HG03571 (cell line): Measurements from ENCODE around the gene ABCA4.

Source experiments
- ATAC-seq: cut with Tn5 transposase; IDR thresholded peaks from one replicate; pipeline ENCODE4 v1.9.1; 2021; ENCODE audit not compliant: unreplicated experiment

ABCA4 gene

DNA sequence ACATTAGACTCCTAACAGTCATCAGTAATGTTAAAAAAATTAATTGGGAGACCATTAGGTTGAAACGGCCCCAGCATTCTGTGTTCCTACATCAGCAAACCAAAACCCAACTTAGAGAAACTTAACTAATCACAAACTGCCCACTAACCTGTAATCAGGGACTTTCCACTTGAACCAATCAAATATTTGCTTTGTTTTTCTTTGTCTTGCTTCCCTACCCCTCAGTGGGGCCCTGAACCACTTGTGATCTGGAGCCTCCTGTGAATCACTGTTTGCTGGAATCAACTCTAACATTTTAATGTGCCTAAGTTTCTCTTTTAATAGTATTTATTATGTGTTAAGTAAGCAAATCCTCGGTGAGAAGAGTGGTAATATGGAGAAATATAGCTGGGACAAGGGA is 64.0 kb downstream of the ABCA4 start:
- ATAC-seq = no peak

DNA sequence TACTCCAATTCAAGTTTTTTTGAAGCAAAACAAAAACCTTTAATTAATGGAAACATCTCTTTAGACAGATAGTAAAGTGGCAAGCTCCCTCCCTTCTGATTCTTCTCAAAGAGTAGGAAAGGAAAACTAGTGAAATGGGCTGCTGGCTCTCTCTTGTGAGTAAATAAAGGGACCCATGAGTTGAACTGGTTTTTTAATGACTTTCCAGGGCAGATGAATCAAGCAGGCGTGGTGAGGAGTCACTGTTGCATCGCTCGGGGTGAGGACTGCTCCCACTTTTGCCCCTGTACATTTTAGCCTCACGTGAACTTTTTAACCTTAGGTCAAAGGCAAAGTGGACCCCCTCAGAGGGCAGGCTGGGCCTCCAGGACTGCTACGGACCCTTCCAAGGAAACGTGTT is 64.8 kb downstream of the ABCA4 start:
- no peak for ATAC-seq

DNA sequence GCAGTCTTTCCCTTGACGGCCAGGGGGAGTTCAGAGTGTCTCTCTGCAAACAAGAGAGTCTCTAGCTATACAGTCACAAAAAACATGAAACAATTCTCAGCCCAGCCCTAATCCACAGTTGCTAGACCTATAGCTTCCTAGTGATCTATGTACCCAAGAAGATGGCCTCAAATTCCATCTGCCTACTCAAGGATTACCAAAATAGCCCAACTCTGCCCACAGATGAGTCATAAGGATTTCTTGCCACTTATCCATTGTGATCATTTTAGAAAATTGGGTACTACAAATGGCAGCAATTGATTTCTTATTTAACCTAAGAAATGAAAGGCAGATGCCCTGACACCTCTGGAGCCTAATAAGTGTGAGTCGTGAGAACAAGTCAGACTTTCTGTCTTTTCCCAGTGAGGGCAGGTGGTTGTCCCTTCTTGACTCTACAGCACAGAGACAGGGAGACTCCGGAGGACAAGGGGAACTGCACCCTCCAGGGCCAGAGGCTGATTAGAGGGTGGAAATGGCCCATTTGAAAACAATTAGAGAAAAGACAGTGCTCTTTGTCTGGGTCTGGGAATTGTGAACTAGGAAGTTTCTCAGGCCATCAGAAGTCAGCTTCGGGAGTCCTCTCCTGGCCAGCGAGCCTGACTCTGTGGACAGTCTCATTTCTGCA is 65.4 kb downstream of the ABCA4 start:
- ATAC-seq = no peak

DNA sequence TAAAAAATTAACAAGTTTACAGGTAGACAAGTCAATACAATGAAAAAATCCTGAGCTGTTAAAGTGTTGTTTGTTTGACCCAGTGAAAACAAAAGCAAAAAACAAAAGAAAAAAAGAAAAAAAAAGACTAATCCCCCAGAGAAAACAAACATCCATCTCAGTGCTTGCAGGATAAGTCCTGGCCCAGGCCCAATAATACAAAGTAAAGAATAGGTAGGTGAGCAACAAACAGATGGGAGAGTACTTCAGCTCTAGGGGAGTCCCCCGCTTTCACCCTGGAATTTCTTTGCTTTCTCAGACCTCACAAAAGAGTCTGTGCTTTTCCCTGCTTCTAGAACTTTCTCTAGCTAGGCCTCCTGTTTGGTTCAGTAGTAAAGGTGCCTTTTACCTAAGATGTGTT is 70.3 kb downstream of the ABCA4 start:
- no peak for ATAC-seq

DNA sequence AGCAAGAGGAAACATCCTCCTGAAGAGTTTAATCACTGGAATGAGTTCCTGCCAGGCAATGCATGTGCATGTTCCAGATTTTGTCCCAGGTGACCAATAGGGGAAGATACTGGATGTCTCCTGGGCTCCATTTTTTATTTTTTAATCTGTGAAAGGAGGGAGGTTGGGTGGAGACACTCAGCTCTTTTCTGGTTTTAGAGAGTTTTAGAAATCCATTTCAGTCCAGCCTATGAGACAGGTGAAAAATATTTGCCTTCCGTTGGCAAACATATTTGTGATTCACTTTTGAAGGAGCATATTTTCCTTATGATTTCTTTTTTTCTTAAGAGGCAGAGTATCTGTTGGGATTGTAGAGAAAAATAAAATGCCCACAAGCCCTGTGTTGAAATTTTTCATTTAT is 70.7 kb downstream of the ABCA4 start:
- no peak for ATAC-seq

DNA sequence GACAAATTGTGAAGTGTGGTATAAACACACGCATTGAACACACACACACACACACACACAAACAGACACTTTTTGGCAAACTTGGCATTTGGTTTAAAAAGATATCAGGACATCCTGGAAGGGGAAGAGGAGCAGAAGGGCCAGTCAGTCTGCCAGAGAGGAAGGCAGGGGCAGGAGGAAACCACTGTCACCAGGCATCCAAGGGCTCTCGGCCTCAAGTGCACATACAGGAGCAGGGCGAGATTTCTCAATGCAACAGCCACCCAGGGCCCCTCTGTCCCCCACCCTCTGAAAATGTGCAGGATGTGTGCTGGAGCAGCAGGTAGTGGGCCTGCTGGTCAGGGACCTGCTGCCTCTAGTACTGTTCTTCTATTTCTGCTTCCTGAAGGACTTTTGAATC is 71.2 kb downstream of the ABCA4 start:
- no peak for ATAC-seq

DNA sequence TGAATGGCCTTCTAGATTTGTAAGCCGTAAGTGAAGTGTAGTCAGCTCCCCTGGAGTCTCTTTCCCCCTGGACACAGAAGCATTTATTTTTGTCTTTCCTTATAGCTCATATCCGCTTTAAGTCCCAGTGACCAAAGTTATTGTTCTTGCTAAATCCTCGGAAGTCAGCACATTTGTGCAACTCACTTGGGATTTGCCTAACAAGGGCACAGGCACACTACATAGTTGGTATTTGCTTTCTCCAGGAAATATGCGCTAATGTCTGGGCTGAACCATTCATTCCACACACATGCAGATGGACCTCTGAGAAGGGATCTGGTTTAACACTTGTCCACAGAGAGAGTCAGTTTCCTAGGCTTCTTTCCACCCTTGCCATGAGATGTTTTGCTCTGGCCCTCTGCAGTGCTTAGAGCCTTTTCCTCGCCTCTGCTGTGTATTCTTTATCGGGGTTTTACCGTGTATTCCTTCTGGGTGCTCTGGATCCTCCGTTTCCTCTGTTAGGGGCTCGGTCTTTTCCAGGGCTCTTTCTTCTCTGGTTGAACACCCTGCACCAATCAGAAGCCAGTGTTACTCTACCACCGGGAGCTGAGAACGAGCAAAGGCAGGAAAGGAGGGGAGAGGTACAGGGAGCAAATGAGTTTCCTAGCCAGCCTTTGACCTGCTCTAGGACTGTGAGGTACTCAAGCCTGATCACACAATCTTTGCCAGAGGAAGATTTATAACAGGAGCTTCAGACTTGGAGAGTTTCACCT is 72.4 kb downstream of the ABCA4 start:
- ATAC-seq = no peak

DNA sequence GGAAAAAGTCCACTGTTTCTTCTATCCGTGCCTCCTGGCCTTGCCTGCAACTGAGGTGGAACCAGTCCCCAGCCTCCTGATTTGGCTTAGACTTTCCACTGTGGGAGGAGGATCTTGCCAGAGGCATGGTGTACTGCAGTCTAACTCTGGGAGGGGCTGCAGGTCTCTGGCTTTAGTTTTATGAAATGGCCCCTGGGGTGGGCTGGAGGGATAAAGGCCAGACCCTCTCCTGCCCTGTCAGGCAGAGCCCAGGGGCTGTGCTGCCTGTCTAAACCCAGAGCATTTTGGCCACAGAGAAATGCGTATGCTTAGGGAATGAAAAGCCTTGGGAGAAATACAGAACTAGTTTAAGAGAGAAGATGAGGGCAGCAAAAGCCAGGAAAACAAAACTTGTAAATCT is 73.0 kb downstream of the ABCA4 start:
- no peak for ATAC-seq

DNA sequence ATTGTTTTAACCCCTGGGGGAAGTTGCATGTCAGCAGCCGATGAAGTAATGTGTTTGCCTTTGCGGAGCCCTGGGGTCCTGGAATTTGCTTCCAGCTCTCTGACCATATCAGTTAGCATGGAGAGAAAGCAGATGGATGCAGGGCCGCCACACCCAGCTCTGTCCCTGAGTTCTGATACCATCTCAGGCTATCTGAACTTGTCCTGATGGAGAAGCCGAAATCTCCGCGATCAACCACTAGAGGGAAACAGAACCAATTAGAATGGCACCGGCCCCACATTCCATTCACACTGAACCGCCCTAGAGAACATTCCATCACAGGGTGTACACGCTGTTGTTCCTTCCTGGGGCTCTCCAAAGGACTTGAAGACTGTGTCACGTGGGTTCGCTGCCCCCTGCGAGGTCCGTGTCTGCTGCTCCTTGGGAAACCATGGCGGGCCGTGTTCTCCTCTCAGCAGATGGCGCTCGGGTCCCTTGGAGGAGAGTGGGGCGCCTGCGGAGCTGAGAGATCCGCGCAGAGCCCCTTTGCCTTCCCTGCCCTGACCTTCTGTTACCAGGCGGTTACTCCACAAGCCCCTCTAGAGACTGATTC is 75.4 kb downstream of the ABCA4 start:
- ATAC-seq = no peak

DNA sequence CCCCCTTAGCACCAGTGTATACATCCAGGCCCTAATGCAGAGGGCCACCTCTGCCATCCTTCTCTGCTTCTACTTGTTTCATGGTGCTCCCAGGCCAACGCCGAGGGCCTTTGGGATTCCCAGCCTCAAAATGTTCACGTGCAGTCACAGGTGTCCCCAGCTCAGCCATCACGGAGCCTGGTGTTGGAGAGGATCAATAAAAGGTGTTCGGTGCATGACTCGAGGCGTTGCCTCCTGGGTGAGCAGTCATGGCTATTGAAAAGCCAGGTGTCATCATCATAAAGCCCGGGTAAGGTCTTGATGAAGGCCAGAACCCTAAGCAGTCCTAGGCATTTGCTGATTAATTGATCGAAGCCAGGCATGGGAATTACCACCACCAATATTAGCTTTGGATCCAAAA is 76.1 kb downstream of the ABCA4 start:
- ATAC-seq = no peak

DNA sequence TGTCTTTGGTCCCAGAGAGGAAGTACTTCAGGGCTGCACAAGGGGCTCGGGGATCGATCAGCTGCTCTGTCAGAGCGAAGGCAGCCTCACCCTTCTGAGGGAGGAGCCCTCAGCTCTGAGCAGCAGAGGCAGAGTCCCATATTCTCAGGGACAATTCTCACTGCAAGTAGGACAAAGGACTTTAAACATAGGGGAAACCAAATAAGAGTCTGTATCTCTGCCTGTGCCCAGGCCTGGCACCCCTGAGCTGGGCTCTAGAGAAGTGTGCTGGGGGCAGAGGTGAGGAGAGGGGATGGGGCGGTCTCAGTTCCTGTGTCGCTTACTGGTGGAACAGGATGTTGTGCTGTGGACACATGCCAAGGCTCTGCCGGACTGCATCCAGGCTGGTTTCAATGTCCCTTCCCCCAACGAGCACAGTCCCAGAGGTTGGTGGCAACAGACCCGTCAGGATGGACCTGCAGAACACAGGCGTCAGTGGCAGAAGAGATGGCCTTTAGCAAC is 76.6 kb downstream of the ABCA4 start:
- no peak for ATAC-seq

DNA sequence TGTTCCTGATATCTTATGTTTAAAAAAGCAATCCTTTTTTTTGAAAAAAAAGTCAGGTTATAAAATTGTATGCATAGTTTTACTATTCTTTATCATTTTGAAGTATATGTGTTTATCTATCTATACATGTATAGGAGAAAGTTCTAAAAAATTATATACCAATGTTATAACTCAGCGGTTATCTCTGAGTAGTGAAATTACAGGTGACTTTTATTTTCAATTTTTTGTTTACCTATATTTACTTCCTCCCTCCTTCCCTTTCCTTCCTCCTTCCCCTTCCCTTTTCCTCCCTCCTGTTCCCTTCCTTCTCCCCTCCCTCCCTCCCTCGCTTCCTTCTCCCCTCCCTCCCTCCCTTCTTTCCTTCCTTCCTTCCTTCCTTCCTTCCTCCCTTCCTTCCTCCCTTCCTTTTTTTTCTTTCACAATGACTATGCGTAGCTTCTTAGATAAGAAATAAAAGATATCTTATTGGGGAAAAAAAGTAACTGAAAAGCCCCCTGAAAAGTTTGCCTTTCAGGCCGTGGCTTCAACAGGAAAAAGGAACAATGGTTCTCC is 77.1 kb downstream of the ABCA4 start:
- no peak for ATAC-seq

DNA sequence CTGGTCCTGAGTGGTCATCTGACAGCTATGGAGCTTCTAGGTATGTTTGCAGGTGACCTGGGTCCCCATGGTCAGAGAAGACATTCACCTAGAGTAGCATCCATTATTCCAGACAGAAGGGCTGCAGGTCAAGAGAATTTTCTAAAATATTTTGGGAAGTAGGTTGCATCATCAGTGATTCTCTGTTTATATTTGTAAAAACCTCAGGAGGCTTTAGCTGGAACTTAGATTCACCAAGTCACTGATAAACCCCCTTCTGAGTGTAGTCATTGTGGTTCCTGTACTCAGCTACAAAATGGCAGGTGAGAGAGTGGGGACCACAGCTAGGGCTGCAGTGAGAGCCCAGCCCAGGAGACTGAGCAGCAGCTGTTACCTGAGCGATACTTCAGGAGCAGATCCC is 78.6 kb downstream of the ABCA4 start:
- no peak for ATAC-seq

DNA sequence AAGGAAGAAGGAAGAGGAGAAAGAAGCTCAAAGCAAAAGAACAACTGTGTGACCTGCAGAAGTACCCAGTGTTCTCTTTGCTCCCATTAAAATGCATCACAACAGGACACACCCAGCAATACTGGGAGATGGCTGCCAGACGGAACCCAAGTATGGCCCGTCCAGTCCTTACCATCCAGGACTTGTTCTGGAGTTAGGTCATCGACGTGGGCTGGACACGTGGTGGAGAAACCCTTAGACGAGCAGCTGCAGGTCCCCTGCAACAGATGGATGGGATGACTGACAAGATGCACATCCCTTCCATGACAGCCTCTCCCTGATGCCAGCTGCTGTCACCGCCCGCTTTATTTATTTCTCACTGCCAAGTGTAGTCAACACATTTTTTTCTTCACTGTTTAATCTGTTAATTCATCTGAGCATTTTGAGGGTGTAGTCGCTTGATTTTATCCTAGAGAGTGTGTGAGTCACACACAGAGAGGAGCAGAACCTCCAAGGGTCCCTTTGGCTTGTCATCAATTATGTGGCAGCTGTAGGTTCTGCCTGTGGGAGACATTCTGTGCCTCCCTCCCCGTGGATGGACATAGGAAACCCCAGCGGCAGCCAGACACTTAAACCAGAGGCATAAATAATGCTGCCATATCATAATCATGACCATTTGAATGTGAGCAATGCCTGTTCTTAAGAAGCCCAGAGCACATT is 80.9 kb downstream of the ABCA4 start:
- ATAC-seq = no peak

DNA sequence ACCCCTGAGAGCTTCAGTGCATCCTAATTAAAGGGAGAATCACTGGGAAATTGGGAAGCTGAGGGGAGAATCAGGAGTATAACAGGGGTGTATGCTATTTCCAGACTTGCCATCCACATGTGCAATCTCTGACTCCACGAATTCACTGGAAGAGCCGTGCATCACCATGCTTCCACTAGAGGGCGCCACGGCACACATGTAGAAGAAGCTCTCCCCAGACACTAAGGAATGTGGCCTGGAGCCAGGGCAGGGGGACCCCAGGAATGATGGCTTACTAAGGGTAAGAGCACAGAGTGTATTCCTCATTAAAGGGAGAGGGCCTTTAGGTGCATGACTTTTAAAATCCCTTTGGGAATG is 81.5 kb downstream of the ABCA4 start:
- no peak for ATAC-seq

DNA sequence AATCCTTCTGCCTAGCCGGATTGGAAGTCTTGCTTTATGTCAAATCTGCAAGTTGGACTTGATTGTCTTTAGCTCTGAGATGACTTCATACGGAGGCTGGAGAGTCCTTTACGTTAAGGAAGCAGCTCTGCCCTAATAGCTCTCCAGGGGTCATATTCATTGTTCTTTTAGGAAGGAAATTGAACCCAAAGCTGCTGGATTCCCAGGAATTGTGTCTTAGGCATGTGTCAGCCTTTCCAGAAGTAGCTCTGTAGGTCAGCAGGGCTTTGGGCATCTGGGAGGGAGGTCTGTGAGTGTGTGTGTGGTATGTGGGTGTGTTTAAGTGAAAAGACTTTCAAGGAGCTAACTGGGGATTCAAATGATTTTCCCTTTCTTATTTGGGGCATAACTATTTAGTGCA is 82.4 kb downstream of the ABCA4 start:
- no peak for ATAC-seq

DNA sequence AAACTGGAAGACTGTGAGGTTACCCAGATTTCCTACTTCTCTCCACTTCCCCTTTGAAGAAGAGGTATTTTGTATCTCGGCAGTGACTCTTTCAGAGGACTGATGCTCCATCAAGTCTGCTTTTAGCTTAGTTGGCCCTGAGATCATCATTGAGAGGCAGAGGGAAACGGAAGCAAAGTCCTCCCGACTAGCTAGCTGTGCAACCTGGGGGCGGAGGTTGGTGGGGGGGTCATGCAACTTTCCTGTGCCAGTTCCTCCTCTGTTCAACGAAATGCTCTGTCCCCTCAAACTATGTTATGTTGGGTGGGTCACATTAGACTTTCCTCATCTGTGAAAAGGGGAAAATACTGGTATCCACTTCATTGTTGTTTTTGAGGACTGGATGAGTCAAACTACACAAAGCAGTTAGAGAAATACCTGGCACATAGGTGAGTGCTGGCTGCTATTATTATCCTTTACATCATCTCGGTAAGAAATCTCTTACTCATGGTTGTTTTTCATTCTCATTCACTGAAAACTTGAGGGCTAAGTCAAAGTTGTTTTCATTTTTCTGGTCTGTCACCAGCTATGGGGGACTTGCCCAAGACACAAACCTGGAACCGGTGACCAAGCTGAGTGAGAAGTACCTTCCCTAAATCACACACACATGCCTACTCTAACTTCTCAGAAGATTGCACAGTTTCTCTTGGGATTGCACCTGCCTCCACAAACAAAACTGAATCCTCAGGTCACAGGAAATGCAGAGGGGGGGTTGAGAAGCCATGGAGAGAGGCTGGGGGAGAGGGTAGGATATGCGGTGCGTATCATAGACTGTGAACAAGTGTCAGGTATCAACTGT is 83.3 kb downstream of the ABCA4 start:
- ATAC-seq = no peak

DNA sequence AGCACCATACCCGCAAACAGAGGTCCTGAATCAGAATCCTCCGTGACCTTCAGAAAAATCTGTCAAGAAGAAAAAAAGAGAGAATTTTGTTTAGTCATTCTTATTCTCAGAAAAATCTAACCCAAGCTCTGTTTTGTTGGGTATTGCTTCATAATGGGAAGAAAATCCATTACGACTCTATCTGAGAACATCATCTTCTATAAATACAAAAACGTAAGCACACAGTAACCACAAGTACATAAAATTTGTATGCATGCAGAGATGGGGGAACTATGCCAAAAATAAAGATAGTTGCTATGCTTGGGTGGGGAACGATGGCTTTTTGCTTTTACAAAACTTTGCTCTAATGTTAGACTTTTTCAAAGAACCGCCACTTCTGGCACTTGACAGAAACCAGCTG is 84.2 kb downstream of the ABCA4 start:
- ATAC-seq = no peak

DNA sequence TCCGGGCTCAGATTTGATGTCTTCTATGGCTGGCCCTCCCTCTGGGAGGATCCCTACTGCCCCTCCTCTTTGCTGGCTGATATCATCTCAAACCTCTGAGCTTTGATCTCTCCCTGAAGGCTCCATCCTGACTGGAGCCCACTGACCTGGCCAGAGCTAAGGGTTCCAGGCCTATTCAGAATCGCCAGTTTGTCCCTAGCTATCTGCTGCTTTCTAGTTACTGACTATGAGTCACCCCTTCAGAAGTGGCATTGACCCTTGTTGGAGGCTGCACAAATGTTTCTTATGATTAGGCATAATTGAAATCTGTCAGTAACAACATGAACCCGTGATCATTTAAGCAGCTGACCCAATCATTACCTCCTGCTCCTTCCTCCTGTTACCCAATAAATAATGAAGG is 87.1 kb downstream of the ABCA4 start:
- no peak for ATAC-seq

DNA sequence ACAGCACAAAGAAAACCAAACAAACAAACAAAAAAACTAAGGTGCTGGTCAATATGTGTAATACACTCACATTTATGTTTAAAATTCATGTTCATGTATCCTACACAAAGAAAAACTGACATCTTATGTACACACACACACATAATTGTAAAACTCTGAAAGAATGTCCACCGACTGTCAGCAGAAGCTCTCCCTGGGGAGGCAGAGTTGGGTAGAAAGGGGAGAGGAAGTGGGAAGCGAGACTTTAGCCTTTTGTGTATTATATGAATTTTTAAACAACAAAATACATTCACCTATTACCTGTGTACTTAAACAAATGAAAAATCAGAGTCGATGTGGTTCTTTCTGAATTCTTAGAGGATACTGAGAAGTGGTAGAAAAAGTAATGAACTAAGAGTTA is 88.3 kb downstream of the ABCA4 start:
- ATAC-seq = no peak

DNA sequence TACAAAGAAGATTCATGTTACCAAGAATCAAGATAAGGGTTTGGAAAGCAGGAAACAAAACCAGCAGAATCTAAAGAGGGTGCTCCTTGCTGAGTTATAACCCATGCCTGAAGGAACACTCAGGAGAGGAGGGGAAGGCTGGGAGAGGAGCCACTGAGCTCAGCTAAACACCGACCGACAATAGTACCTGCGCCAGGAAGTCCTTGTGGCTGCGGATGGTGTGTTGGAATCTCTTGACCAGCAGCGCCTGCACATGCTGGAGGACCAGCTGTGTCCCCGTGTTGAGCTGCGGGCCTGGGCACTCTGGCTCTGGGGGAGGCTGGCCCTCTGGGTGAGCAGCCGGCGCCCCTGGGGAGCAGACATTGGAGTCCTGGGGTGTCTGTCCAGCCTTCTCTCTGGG is 89.4 kb downstream of the ABCA4 start:
- ATAC-seq = no peak
